Keratinocyte (primary cell): ENCODE results near the gene SYNPO2L.

Experiments used
- EZH2 ChIP-seq: IDR thresholded peaks from one replicate; pipeline ENCODE4 v1.6.1; 2012; ENCODE audit warnings: inconsistent platforms, mild to moderate bottlenecking, low read length, moderate library complexity
- TF ChIP-seq, protein P1 (sequence below), 3 experiments: IDR thresholded peaks in 1 of 3; conservative IDR thresholded peaks in 1 of 3; optimal IDR thresholded peaks in 1 of 3; 2 replicates in 2 of 3; 3 replicates in 1 of 3; pipeline versions ENCODE3 to v1.5.1; 2011; ENCODE audit warnings: low read length in 3 of 3, mild to moderate bottlenecking in 3 of 3, moderate library complexity in 2 of 3, control low read depth in 1 of 3, inconsistent platforms in 1 of 3; ENCODE audit not compliant: insufficient read depth in 2 of 3; ENCODE audit errors: extremely low read depth in 1 of 3

- TF ChIP-seq, protein P1, sequence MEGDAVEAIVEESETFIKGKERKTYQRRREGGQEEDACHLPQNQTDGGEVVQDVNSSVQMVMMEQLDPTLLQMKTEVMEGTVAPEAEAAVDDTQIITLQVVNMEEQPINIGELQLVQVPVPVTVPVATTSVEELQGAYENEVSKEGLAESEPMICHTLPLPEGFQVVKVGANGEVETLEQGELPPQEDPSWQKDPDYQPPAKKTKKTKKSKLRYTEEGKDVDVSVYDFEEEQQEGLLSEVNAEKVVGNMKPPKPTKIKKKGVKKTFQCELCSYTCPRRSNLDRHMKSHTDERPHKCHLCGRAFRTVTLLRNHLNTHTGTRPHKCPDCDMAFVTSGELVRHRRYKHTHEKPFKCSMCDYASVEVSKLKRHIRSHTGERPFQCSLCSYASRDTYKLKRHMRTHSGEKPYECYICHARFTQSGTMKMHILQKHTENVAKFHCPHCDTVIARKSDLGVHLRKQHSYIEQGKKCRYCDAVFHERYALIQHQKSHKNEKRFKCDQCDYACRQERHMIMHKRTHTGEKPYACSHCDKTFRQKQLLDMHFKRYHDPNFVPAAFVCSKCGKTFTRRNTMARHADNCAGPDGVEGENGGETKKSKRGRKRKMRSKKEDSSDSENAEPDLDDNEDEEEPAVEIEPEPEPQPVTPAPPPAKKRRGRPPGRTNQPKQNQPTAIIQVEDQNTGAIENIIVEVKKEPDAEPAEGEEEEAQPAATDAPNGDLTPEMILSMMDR (optimal IDR thresholded peaks at IDR 0.05 in 1 of 3, IDR thresholded peaks at IDR 0.05 in 1 of 3, conservative IDR thresholded peaks at IDR 0.05 in 1 of 3; ENCODE audit: extremely low read depth in 1 of 3, insufficient read depth in 2 of 3, low read length in 3 of 3) = no peak
- TF ChIP-seq EZH2 = no peak
Measured at GRCh38 chr10:73627300-73627699, 28.5 kb downstream of the SYNPO2L start.
